ENCODE data around the gene SCAMP4.

DNA sequence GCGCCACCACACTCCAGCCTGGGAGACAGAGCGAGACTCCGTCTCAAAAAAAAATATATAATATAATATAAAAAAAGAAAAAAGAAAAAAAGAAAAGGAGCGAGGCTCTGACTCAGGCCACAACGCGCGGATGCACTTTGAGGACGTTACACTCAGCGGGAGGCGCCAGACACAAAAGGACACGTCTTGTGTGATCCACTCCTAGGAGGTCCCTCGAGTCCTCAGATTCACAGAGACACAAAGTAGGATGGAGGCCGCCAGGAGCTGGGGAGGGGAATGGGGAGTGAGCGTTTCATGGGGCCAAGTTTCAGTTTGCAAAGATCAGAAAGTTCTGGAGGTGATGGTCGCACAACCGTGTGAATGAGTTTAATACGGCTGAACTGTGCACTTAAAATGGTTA, 11.4 kb upstream of the SCAMP4 start:
- TF ChIP-seq, protein P1, sequence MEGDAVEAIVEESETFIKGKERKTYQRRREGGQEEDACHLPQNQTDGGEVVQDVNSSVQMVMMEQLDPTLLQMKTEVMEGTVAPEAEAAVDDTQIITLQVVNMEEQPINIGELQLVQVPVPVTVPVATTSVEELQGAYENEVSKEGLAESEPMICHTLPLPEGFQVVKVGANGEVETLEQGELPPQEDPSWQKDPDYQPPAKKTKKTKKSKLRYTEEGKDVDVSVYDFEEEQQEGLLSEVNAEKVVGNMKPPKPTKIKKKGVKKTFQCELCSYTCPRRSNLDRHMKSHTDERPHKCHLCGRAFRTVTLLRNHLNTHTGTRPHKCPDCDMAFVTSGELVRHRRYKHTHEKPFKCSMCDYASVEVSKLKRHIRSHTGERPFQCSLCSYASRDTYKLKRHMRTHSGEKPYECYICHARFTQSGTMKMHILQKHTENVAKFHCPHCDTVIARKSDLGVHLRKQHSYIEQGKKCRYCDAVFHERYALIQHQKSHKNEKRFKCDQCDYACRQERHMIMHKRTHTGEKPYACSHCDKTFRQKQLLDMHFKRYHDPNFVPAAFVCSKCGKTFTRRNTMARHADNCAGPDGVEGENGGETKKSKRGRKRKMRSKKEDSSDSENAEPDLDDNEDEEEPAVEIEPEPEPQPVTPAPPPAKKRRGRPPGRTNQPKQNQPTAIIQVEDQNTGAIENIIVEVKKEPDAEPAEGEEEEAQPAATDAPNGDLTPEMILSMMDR (conservative IDR thresholded peaks at IDR 0.05; ENCODE audit: low read length) = no peak
- TF ChIP-seq EZH2phosphoT487 (IDR thresholded peaks at IDR 0.05; ENCODE audit: borderline replicate concordance, low read depth, low read length) = no peak

All from OCI-LY7 (cell line).